DND-41 (cell line): ENCODE data around the gene HVCN1.

Experiments
- ATAC-seq: fragments of 200-7000 bp; cut with Tn5 transposase; 3 replicates; pipeline ENCODE4 v1.9.1; 2021; ENCODE audit warnings: low read depth; ENCODE audit not compliant: insufficient read depth
- DNase-seq: peaks from one replicate; pipeline ENCODE4 v3.0.0-alpha.2; 2020
- H2AFZ ChIP-seq: 2 replicates; pipeline ENCODE4 v1.6.0; 2012; ENCODE audit warnings: low read depth, low read length
- H3K27ac ChIP-seq: 2 replicates; pipeline ENCODE4 v1.5.1; 2012; ENCODE audit warnings: low read length, inconsistent platforms
- H3K27me3 ChIP-seq: fragments of 200-600 bp; sonication (generic); 2 replicates; pipeline ENCODE4 v1.6.0; 2012; ENCODE audit warnings: low read length, mild to moderate bottlenecking, inconsistent platforms; ENCODE audit not compliant: insufficient read depth, poor library complexity
- H3K36me3 ChIP-seq: 2 replicates; pipeline ENCODE4 v1.5.1; 2012; ENCODE audit warnings: low read length, inconsistent platforms; ENCODE audit not compliant: insufficient read depth
- H3K4me1 ChIP-seq: 2 replicates; pipeline ENCODE4 v1.5.1; 2012; ENCODE audit warnings: mild to moderate bottlenecking, low read length; ENCODE audit not compliant: insufficient read depth
- H3K4me2 ChIP-seq: 2 replicates; pipeline ENCODE4 v1.6.0; 2012; ENCODE audit warnings: mild to moderate bottlenecking, moderate library complexity, low read length, inconsistent platforms; ENCODE audit not compliant: insufficient read depth
- H3K4me3 ChIP-seq, 2 experiments: fragments of 200-600 bp in 1 of 2; shearing (Covaris generic) in 1 of 2; 2 replicates each; pipeline ENCODE4 v1.5.1; 2012 to 2016; ENCODE audit warnings: inconsistent platforms in 2 of 2, low read length in 2 of 2, mild to moderate bottlenecking in 2 of 2, low read depth in 1 of 2, moderate library complexity in 1 of 2
- H3K79me2 ChIP-seq: 2 replicates; pipeline ENCODE4 v1.6.0; 2012; ENCODE audit warnings: low read length, inconsistent platforms; ENCODE audit not compliant: insufficient read depth
- H3K9ac ChIP-seq: 2 replicates; pipeline ENCODE4 v1.6.0; 2012; ENCODE audit warnings: low read depth, mild to moderate bottlenecking, inconsistent platforms, low read length, moderate library complexity
- H3K9me3 ChIP-seq: 2 replicates; pipeline ENCODE4 v1.5.1; 2012; ENCODE audit warnings: low read length, moderate library complexity, mild to moderate bottlenecking, inconsistent platforms; ENCODE audit not compliant: insufficient read depth, severe bottlenecking
- H4K20me1 ChIP-seq: 2 replicates; pipeline ENCODE4 v1.6.0; 2012; ENCODE audit warnings: low read length; ENCODE audit not compliant: insufficient read depth
- CTCF ChIP-seq: IDR thresholded peaks from 2 replicates; pipeline ENCODE4 v1.5.1; 2012; ENCODE audit warnings: borderline replicate concordance, low read length, moderate library complexity, mild to moderate bottlenecking; ENCODE audit not compliant: poor library complexity, severe bottlenecking; ENCODE audit errors: extremely low read depth
- EZH2 ChIP-seq: IDR thresholded peaks from 3 replicates; pipeline ENCODE4 v1.6.1; 2012; ENCODE audit warnings: borderline replicate concordance, low read depth, mild to moderate bottlenecking, moderate library complexity, low read length, inconsistent platforms; ENCODE audit not compliant: severe bottlenecking

Gene HVCN1

GRCh38 chr12:110599334-110599733, 89.6 kb downstream of the HVCN1 start:
- H3K79me2 ChIP-seq = no peaks in the 10 kb centered on the region
- H3K27ac ChIP-seq = no peak overlapping the region
- no peaks in the 10 kb centered on the region for H3K27me3 ChIP-seq
- ATAC-seq = no peak
- H3K4me2 ChIP-seq = no peak overlapping the region
- no peak for DNase-seq
- H2AFZ ChIP-seq = no peak overlapping the region
- H3K9me3 ChIP-seq = no peaks in the 10 kb centered on the region
- no peaks in the 10 kb centered on the region for H3K36me3 ChIP-seq
- no peak for TF ChIP-seq EZH2
- no peak for TF ChIP-seq CTCF
- peaks cover 3% of the 10 kb centered on the region; the same call in 1 of the 2 replicates for H3K4me1 ChIP-seq
- H3K4me3 ChIP-seq = no peak overlapping the region
- H4K20me1 ChIP-seq = no peaks in the 10 kb centered on the region
- H3K9ac ChIP-seq = no peak overlapping the region
